HG02938 (cell line): ENCODE measurements around the gene LGR4.
"Not testable (repeated sequence)": the region's sequence is repeated elsewhere in the genome, so short reads cannot be mapped to it uniquely, and the experiment has no call there.

ENCODE experiments used
- ATAC-seq: cut with Tn5 transposase; IDR thresholded peaks from one replicate; pipeline ENCODE4 v1.9.1; 2021; ENCODE audit warnings: mild to moderate bottlenecking, moderate library complexity; ENCODE audit not compliant: unreplicated experiment

The LGR4 gene, protein sequence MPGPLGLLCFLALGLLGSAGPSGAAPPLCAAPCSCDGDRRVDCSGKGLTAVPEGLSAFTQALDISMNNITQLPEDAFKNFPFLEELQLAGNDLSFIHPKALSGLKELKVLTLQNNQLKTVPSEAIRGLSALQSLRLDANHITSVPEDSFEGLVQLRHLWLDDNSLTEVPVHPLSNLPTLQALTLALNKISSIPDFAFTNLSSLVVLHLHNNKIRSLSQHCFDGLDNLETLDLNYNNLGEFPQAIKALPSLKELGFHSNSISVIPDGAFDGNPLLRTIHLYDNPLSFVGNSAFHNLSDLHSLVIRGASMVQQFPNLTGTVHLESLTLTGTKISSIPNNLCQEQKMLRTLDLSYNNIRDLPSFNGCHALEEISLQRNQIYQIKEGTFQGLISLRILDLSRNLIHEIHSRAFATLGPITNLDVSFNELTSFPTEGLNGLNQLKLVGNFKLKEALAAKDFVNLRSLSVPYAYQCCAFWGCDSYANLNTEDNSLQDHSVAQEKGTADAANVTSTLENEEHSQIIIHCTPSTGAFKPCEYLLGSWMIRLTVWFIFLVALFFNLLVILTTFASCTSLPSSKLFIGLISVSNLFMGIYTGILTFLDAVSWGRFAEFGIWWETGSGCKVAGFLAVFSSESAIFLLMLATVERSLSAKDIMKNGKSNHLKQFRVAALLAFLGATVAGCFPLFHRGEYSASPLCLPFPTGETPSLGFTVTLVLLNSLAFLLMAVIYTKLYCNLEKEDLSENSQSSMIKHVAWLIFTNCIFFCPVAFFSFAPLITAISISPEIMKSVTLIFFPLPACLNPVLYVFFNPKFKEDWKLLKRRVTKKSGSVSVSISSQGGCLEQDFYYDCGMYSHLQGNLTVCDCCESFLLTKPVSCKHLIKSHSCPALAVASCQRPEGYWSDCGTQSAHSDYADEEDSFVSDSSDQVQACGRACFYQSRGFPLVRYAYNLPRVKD

DNA sequence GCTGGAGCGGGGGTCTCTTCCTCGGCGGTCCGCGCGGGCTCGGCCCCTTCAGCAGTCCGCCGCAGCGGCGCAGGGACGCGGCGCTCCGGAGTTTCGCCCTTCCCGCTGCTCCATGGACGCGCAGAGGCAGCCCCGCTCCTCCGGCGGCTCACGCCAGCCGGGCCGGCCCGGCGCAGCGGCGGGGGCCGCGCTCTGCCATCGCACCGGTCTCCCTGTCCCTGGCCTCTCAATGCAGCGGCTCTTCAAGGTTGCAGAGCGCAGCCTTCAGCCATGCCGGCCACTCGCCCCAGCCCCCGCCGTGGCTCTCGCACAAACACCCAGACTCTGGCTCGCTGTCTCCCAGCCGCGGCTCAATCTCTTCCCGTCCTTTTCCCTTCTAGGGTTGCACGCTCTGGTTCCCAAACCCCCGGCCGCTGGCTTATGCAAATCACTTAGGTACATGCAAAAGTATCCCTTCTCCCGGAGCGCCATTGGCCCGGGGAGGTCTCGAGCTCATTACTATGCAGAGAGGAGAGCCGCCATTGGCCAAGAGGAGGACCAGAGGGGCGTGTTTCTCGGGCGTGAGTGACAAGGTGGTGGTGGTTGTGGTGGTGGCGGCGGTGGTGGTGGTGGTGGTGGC is at the start of gene LGR4:
Gene LGR4, minus strand, starts transcription at position 393 of the 619 bp plus-strand sequence. CDS start 488 bp downstream, outside the sequence.
- peak; percentile 91 for ATAC-seq

DNA sequence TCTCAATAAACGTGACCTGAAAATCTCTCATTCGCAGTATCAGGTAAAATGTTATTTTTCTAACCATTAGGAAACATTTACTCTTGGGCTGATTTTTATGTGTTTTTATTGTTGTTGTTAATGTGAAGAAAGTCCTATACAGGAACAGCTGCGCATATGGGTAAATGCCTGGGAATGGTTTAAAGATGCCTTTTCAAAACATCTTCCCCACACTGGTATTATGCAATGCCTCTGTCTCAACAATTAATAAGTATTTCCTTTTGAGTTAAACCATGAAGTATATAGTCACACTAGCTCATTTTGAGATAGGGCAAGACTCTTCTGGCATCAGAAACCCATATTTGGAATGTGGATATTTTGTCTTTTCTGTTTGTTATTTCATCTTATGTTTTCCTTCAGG is 47.6 kb upstream of the LGR4 start:
- no peak for ATAC-seq

DNA sequence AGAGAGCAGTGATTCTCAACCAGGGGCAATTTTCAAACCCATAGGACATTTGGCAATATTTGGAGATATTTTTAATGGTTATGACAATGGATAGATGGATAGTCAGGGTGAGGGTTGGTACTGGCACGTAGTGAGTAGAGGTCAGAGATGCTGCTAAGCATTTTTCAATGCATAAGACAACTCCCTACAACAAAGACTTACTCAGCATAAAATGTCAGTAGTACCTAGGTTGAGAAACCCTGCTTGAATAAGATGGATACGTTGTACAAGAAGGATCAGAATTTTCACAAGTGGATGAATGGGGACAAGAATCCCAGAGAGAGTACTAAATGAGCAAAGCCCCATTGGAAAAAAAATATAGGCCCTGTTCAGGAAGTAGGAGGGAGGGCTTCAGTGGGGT is 45.9 kb upstream of the LGR4 start:
- no peak for ATAC-seq

DNA sequence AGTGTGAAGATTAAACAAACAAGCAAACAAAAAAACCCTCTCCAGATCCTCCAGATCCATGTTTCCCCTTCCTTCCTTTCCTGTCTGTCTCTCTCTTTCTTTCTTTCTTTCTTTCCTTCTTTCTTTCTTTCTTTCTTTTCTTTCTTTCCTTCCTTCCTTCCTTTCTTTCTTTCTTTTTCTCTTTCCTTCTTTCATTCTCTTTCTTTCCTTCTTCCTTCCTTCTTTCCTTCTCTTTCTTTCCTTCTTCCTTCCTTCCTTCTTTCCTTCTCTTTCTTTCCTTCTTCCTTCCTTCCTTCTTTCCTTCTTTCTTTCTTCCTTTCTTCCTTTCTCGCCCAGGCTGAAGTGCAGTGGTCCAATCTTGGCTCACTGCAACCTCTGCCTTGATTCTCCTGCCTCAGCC is 44.9 kb upstream of the LGR4 start:
- not testable (repeated sequence) for ATAC-seq

DNA sequence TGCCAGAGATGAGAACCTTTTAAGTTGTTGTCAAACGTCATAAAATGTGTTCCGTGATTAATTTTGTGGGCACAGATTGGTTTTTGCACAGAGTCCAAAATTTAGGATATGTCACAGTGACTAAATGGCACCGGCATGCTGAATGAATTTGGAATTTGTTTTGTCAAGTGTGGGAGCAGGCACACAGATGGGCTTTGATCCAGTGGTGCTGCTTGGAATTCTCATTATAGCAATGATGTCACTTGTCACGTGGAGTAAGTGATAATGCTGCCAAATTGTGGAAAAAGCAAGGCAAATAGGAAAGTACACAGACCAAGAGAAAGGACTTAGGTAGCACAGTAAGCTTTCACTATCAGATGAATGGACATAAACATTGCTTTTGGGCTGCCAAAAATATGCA is 42.0 kb upstream of the LGR4 start:
- no peak for ATAC-seq

DNA sequence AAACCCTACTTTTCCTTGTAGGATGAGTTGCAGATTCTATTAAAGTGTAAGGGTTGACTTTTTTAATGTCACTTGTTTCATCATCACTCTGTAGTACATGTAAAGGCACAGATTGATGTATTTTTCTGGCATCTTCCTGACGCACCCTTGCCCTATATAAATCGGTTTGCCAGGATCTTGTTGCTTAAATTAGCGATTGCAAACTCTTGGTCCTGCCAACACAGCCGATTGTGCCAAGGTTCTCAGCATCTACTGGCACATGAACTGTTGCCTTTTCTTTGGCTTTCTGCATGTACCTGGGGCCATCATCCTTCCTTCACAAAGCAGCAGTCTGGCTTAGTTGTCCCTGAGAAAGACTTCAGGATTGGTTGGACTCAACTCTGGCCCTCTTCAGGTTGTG is 41.5 kb upstream of the LGR4 start:
- ATAC-seq, result no peak

DNA sequence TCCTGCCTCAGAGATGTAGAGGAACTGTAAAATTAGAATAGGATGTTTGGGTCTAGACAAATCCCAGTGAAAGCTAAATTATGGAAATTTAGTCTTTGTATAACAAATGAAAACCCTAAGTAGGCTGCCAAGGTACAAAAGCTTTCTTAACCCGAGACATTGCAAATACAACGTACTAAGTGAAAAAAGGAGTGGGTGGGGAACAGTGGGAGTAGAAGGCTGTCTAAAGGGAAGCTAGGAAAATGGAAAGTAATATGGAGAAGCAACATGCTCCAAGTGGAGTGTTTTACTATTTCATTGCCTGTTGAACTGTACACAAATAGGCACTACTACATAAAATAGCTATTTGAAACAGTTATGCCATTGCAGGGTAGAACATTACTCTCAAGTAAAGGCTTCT is 40.8 kb upstream of the LGR4 start:
- no peak for ATAC-seq

DNA sequence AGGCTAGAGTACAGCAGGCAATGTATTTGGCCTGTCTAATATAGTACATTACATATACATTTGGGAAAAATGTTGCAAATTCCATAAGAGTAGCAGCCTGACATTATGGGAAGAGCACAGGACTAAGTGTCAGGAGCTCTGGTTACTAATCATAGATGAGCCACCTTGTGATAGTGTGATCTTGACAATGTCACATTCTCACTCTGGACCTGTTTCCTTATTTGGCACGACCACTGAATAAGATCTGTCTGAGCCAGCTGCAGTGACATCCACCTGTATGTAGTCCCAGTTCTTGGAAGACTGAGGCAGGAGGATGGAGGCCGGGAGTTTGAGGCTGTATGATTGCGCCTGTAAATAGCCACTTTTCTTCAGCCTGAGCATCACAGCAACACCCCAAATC is 39.6 kb upstream of the LGR4 start:
- ATAC-seq, result no peak

DNA sequence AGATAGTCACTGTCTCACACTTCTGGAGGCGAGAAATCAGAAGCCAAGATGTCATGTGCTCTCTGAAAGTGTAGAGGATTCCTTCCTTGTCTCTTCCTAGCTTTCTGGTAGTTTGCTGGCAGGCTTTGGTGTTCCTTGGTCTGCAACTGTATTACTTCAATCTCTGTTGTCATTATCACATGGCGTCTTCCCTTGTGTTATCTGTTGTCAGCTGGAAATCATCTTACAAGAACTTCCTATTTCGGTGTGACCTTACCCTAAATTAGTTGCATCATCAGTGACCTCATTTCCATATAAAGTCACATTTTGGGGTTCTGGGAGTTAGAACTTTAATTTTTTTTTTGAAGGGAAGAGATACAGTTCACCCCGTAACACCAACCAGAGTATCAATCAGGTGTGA is 37.3 kb upstream of the LGR4 start:
- no peak for ATAC-seq

DNA sequence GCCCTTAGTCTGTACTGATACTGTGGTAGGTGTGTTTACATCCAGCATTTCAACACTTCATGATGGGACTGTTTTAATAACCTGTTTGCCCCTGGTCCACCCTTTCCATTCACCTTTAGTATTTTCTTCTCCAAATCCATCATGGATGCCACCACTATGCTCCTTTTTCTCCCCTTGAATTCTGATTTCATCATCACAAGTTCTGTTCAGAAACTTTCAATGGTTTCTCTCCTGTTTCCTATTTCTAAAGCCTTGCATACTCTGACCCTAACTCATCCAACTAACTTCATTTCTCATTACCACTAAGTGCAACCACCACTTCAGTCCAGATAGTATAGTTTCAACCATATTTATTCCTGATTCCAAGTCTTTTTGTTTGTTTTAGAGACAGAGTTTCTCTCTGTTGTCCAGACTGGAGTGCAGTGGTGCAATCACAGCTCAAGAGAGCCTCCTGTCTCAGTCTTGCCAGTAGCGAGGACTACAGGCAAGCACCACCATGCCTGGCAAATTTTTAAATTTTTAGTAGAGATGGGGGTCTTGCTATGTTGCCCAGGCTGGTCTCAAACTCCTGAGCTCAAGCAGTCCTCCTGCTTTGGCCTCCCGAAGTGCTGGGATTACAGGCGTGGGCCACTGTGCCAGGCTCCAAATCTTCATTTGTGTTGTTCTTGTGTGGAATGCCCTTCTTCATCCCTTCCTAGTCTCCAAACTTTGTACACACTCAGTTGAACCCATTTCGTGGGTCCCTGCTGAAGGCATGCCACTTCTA is 35.1 kb upstream of the LGR4 start:
- ATAC-seq, result no peak

DNA sequence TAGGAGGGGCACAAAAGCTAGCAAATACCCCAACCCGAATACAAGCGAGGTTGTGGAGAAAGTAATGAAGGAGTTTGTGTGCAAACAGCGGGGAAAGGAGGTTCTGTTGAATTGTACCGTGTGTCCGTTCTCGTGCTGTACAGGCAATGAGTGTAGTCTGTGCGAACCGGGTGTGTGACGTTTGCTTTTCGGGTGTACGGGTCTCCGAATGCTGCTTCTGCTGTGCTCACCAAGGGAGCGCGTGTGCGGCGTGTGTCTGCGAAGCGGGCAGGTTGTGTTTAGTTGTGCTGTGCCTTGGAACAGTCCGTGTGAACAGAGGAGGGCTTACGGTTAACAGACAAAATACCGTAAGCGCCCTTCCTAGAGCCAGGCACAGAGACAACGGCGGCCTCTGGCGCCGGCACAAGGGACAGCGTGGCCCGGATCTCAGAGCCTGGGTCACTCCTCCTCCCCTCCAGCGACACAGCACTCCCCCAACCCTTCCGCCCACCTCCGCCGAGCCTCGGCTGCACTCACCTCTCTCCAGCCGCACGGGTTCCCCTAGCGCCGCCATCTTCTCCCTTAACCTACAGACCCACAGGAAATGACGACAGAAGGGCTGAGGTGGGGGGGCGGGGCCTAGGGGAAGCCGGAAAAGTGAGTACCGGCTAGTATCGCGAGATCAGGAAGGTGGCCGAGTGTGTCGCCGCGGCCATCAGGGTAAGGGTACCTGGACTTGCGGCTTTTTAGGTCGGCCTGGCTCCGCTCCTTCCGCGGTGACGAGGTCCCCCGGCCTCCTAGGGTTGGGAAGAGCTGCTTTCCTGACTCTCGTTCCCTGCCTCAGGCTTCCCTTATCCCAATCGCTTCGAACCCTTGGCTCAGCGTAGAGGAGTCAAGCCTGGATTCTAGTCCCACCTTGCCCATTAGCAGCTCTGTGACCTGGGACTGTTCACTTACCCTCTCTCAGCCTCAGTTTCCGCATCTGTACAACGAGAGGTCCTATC is 33.9 kb upstream of the LGR4 start, which contains the start of gene LIN7C:
Gene LIN7C, minus strand, starts transcription at position 570 of the 983 bp plus-strand sequence. Its CDS starts 17 bp downstream, at position 553.
- peak; percentile 94 for ATAC-seq

DNA sequence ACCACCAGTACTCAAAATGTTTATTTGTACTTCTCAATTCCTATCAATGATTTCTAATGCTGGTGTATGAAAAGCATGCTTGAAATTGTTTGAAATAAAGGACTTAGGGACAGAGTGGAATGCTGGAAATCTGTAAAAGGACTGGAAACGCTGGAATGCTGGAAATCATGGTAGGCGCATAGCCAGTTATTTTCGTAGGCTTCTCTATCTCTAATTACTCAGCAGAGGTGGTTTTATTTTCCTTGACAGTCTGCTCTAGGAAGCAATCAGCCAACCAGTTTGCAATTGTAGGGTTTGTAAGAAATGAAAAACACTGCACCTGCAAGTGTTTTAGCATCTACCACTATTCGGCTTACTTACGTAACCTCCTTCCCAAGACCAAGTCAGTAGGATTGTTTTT is 33.2 kb upstream of the LGR4 start:
- ATAC-seq, result peak; percentile 2

DNA sequence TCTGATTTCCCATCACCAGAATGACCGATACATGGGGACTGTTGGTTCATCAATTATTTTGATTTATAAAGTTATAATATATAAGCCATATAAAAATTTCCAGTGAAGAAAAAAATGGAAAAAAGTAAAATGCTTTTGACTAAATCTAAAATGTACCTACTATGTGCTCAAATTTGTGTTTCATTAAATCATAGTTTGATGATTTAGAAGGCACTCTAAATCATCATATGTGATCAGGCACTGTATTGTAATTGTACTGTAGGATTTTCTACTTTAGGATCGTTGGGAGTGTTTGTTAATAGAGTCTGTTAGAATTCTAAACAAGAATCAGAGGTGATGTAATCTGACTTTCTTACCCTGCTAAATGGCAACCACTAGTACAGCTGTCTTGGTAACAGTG is 31.6 kb upstream of the LGR4 start:
- no peak for ATAC-seq

DNA sequence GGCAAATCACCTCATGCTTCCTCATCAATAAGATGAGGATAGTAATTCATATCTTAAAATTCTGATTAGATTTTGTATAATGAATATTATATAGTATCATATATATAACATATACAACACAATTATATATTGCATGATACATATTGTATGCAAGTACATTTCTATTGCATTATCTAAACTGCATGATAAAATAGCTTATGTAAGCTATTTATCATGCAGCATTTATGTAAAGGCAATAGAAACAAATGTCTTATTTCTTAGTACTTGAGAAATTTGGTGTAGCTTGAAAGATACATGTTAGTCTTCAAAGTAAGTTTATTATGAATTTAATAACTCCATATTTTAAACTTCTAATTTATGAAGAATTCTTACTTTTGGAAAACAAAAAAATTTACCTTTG is 28.5 kb upstream of the LGR4 start:
- no peak for ATAC-seq

DNA sequence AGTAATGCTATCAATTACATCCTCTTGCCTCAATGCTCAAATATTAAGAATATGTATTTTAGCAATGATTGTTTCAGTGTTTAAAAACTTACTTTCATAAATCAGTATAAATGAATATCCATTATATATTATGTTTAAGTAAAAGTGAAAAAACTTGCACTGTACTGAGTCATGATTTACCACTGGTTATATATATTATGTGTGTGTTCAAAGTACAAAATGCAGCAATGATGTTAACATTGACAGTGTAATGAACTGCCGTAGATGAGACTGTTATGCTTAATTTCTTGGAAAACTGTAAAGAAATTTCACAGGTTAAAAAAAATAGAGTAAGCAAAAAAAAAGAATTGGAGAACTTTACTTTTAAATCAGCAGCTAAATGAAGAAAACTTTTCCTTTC is 25.3 kb upstream of the LGR4 start:
- ATAC-seq, result no peak

DNA sequence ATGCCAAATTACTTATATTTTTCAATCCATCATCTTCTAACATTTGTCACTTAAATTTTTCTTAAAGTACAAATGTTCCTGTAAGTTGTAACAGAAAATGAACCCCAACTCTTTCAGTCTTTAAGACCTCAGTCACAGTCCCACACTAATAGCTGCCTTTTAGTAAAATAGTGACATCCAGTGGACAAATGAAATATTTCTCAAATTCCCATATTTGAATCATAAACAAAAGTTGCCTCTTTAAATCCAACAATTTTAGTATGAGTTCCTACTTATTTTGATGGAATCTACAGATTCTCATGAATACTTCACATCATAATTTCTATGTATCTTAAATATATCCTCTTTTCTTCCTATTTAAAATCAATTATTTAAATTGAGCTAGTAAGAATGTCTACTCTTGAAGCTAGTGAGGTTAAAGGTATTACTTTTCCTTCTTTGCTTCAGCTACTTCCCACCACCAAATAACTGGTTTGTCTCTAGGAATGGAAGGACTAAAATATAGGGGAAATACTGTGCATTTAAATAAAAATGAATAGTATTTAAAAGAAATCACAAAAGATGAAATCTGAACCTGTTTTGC is 24.8 kb upstream of the LGR4 start:
- ATAC-seq, result peak; percentile 75

DNA sequence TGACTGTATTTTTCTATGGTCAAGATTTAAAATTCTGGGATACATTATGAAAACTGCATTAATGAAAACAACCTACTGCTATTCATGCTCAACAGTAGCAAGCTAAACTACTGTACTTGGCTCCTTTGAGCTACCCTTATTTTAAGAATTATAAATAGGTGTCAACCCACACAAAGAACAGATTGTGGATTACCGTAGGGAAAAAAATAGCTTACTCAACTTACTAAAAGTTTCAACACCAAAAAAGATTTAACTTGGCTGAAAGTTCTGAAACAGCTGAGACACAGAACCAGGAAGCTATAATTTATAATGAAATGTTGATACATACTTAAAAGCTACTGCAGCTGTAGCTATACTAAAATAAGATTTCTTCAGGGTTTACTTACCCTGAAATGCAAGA is 23.9 kb upstream of the LGR4 start:
- no peak for ATAC-seq

DNA sequence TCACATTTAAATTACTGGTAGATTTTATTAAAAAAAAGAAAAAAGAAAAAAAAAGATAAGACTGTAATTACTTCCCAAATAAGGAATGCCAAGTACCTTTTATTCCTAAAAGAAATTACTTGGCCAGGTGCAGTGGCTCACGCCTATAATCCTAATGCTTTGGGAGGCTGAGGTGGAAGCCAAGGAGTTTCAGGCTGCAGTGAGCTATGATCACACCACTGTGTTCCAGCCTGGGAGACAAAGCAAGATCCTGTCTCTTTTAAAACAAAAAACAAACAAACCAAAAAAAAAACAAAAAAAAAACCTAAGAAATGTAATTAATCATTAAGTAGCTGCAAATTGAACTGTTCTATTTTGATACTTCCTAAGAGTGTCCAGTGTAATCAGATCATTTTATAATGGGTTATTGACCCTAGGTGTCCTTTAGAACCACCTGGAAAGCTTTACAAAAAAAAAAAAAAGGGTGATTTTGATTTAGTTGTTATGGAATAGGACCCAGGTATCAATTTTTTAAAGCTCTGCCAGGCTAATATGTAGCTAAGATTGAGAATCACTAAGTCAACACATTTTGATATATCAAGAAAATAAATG is 23.2 kb upstream of the LGR4 start:
- ATAC-seq, result no peak

DNA sequence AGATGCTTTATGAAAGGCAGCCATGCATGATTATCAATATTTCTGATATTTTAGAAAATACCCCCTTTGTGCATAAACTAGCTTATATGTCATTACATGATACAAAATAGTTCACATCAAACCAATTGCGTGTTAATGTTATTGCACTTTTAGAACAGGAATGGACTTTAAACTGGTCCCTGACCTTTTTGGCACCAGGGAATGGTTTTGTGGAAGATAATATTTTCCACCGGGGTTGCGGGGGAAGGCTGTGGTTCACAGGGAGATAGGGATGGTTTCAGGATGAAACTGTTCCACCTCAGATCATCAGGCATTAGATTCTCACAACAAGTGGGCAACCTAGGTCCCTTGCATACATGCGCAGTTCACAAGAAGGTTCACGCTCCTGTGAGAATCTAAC is 16.5 kb upstream of the LGR4 start:
- ATAC-seq, result no peak
